GM19438 (cell line): ENCODE data around the gene UQCR10.

Experiments used
- ATAC-seq: cut with Tn5 transposase; IDR thresholded peaks from one replicate; pipeline ENCODE4 v1.9.1; 2021; ENCODE audit warnings: low read depth; ENCODE audit not compliant: unreplicated experiment

UQCR10 gene

GRCh38 chr22:29758068-29758622 lies 9.0 kb upstream of the UQCR10 start:
- ATAC-seq = no peak

GRCh38 chr22:29758959-29759358 lies 8.2 kb upstream of the UQCR10 start:
- no peak for ATAC-seq

- no peak for ATAC-seq
Measured at GRCh38 chr22:29762263-29762662, 4.9 kb upstream of the UQCR10 start.

GRCh38 chr22:29765905-29766631 lies 1.1 kb upstream of the UQCR10 start:
- no peak for ATAC-seq

- ATAC-seq = peak; percentile 89
Measured at GRCh38 chr22:29766632-29767170, 468 bp upstream of the UQCR10 start, which contains the start of gene ZMAT5. Gene ZMAT5, minus strand, starts transcription at chr22:29767007. Its CDS starts 18,463 bp downstream, at chr22:29748544.

GRCh38 chr22:29768052-29768693 lies 1.0 kb downstream of the UQCR10 start:
- ATAC-seq = no peak

GRCh38 chr22:29769723-29770321 lies 2.7 kb downstream of the UQCR10 start:
- ATAC-seq = no peak

- no peak for ATAC-seq
Measured at GRCh38 chr22:29772170-29772641, 5.0 kb downstream of the UQCR10 start.

GRCh38 chr22:29773233-29773632 lies 6.1 kb downstream of the UQCR10 start:
- no peak for ATAC-seq

GRCh38 chr22:29780220-29780619 lies 13.1 kb downstream of the UQCR10 start:
- ATAC-seq = no peak

- no peak for ATAC-seq
Measured at GRCh38 chr22:29780748-29781676, 13.8 kb downstream of the UQCR10 start.

GRCh38 chr22:29782061-29782845 lies 15.1 kb downstream of the UQCR10 start:
- no peak for ATAC-seq

GRCh38 chr22:29784451-29785361 lies 17.5 kb downstream of the UQCR10 start:
- no peak for ATAC-seq

GRCh38 chr22:29786031-29786430 lies 18.9 kb downstream of the UQCR10 start:
- no peak for ATAC-seq

- ATAC-seq = no peak
Measured at GRCh38 chr22:29787371-29787980, 20.3 kb downstream of the UQCR10 start.

GRCh38 chr22:29788339-29789279 lies 21.4 kb downstream of the UQCR10 start:
- no peak for ATAC-seq

- ATAC-seq = no peak
Measured at GRCh38 chr22:29790061-29790460, 22.9 kb downstream of the UQCR10 start.
